ENCODE measurements around the gene LTBP2.

Gene LTBP2

DNA sequence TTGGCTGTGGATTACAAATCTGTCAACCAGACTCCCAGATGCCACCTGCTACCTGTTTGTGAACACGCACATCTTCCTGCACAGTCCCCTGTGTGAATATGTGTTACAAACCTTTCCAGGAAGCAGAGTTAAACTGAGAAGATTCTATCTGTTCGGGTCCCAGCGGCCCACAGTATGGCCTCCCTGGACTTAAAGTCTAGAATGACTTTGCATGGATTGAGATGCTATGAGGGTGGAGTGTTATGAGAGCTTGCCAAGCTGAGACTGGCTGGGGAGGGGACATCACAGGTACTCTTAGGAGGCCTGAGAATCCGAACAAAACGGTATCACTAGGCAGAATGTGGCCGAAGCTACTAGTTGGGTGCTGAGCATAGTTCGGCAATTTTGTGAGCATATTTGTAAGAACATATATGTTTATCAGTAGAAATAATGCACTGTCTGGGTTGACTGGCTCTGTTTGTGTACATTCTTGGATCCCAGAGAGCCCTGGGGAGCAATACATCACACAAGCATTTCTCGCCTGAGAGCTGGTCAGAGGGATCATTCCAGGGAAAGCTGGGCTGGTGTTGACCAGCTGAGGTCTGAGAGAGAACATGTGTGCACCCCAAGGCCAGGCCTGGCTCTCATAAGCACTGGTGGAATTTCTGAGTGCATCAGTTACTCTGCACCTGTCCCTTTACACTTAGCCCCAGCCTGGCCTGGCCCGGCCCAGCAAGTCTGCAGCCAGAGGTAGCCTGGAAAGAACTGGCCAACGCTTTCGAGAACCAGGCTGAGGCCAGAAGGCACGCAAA is 29.8 kb upstream of the LTBP2 start:
- TF ChIP-seq EGR1 (IDR thresholded peaks at IDR 0.05), result no peak
- TF ChIP-seq, protein P1, sequence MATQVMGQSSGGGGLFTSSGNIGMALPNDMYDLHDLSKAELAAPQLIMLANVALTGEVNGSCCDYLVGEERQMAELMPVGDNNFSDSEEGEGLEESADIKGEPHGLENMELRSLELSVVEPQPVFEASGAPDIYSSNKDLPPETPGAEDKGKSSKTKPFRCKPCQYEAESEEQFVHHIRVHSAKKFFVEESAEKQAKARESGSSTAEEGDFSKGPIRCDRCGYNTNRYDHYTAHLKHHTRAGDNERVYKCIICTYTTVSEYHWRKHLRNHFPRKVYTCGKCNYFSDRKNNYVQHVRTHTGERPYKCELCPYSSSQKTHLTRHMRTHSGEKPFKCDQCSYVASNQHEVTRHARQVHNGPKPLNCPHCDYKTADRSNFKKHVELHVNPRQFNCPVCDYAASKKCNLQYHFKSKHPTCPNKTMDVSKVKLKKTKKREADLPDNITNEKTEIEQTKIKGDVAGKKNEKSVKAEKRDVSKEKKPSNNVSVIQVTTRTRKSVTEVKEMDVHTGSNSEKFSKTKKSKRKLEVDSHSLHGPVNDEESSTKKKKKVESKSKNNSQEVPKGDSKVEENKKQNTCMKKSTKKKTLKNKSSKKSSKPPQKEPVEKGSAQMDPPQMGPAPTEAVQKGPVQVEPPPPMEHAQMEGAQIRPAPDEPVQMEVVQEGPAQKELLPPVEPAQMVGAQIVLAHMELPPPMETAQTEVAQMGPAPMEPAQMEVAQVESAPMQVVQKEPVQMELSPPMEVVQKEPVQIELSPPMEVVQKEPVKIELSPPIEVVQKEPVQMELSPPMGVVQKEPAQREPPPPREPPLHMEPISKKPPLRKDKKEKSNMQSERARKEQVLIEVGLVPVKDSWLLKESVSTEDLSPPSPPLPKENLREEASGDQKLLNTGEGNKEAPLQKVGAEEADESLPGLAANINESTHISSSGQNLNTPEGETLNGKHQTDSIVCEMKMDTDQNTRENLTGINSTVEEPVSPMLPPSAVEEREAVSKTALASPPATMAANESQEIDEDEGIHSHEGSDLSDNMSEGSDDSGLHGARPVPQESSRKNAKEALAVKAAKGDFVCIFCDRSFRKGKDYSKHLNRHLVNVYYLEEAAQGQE (IDR thresholded peaks at IDR 0.05; ENCODE audit: low read depth), result no peak
- no peak for TF ChIP-seq ZBTB7A (IDR thresholded peaks at IDR 0.05; ENCODE audit: low read depth)
- no peak for TF ChIP-seq EP300 (IDR thresholded peaks at IDR 0.05; ENCODE audit: borderline replicate concordance)
- TF ChIP-seq, protein P2, sequence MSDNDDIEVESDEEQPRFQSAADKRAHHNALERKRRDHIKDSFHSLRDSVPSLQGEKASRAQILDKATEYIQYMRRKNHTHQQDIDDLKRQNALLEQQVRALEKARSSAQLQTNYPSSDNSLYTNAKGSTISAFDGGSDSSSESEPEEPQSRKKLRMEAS (IDR thresholded peaks at IDR 0.05), result no peak
- TF ChIP-seq RAD21 (IDR thresholded peaks at IDR 0.05; ENCODE audit: low read depth), result no peak
- no peak for TF ChIP-seq NFIC (IDR thresholded peaks at IDR 0.05)
- TF ChIP-seq TEAD4 (IDR thresholded peaks at IDR 0.05), result no peak
- no peak for TF ChIP-seq FOXM1 (IDR thresholded peaks at IDR 0.05; ENCODE audit: borderline replicate concordance, low read depth)
- TF ChIP-seq CREB1 (IDR thresholded peaks at IDR 0.05; ENCODE audit: low read depth), result no peak
- TF ChIP-seq YY1 (IDR thresholded peaks at IDR 0.05; ENCODE audit: low read depth), result no peak
- no peak for TF ChIP-seq TCF12 (IDR thresholded peaks at IDR 0.05; ENCODE audit: low read depth)
- no peak for TF ChIP-seq TAF1 (IDR thresholded peaks at IDR 0.05; ENCODE audit: low read depth)
- TF ChIP-seq CEBPB (IDR thresholded peaks at IDR 0.05), result no peak
- TF ChIP-seq, protein P3, sequence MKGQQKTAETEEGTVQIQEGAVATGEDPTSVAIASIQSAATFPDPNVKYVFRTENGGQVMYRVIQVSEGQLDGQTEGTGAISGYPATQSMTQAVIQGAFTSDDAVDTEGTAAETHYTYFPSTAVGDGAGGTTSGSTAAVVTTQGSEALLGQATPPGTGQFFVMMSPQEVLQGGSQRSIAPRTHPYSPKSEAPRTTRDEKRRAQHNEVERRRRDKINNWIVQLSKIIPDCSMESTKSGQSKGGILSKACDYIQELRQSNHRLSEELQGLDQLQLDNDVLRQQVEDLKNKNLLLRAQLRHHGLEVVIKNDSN (IDR thresholded peaks at IDR 0.05), result no peak

DNA sequence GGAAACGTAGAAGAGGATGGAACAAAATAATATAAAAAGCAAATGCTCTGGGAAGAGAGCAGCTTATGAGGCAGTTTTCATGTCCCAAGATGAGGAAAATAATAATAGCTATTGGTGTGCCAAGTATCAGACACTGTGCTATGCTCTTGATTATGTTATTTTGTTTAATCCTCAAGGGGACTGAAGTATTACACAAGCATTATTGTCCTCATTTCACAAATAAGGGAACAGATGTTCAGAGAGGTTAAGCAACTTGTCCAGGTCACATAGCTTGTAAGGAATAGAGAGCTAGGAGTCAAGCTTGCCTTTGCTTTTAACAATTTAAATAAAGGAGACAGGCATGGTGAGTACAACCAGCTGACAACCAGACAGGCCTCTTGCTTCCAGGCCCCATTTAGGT is 26.9 kb upstream of the LTBP2 start:
- TF ChIP-seq, protein P3 (IDR thresholded peaks at IDR 0.05), result no peak
- TF ChIP-seq RAD21 (IDR thresholded peaks at IDR 0.05; ENCODE audit: low read depth), result no peak

DNA sequence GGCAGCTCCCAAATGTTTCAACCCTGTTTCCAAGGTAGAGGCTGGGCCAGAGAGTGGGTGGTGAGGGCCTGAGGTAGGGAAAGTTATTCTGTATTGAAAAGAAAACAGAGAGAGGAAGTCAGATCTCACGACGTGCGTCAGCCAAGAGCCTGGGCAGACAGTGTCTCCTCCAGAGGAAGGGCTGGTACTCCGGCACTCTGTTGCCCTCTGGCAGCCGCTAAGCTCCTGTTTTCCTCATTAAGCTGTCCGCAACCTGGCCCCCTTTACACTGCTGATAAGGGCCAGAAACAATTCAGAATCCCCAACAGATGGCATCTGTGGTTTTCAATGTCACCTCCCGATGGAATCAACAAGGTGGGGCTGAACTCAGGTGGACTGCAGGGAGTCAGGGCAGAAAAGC is 26.0 kb upstream of the LTBP2 start:
- TF ChIP-seq YY1 (IDR thresholded peaks at IDR 0.05; ENCODE audit: low read depth), result no peak
- TF ChIP-seq, protein P1 (IDR thresholded peaks at IDR 0.05; ENCODE audit: low read depth), result no peak
- TF ChIP-seq, protein P2 (IDR thresholded peaks at IDR 0.05), result no peak
- no peak for TF ChIP-seq RAD21 (IDR thresholded peaks at IDR 0.05; ENCODE audit: low read depth)
- TF ChIP-seq EGR1 (IDR thresholded peaks at IDR 0.05), result no peak
- no peak for TF ChIP-seq EP300 (IDR thresholded peaks at IDR 0.05; ENCODE audit: borderline replicate concordance)
- TF ChIP-seq NFIC (IDR thresholded peaks at IDR 0.05), result no peak
- TF ChIP-seq TEAD4 (IDR thresholded peaks at IDR 0.05), result no peak
- TF ChIP-seq CEBPB (IDR thresholded peaks at IDR 0.05), result no peak
- TF ChIP-seq TAF1 (IDR thresholded peaks at IDR 0.05; ENCODE audit: low read depth), result no peak
- TF ChIP-seq FOXM1 (IDR thresholded peaks at IDR 0.05; ENCODE audit: borderline replicate concordance, low read depth), result no peak
- TF ChIP-seq ZBTB7A (IDR thresholded peaks at IDR 0.05; ENCODE audit: low read depth), result no peak
- no peak for TF ChIP-seq TCF12 (IDR thresholded peaks at IDR 0.05; ENCODE audit: low read depth)
- no peak for TF ChIP-seq CREB1 (IDR thresholded peaks at IDR 0.05; ENCODE audit: low read depth)

DNA sequence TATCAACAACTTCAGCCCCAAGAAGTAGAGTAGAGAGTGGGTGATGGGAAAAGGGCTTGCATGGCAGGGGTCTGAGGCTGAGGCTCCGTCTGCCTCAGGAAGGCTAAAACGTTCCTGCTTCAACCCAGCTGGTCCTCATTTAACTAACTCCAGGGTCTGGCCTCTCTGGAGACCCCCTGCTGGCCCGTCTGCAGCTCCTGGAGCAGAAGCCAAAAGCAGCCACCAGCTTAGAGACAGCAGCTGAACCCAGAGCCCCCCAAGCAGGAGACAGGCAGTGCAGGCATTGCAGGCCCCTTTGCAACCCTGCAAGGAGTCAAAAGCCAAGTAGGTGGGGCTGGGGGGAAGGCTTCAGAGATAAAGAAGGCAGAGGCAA is 25.1 kb upstream of the LTBP2 start:
- TF ChIP-seq YY1 (IDR thresholded peaks at IDR 0.05; ENCODE audit: low read depth) (no peak), EGR1 (IDR thresholded peaks at IDR 0.05) (no peak), TEAD4 (IDR thresholded peaks at IDR 0.05) (no peak), TAF1 (IDR thresholded peaks at IDR 0.05; ENCODE audit: low read depth) (no peak), EP300 (IDR thresholded peaks at IDR 0.05; ENCODE audit: borderline replicate concordance) (no peak), CREB1 (IDR thresholded peaks at IDR 0.05; ENCODE audit: low read depth) (no peak), ZBTB7A (IDR thresholded peaks at IDR 0.05; ENCODE audit: low read depth) (no peak), CEBPB (IDR thresholded peaks at IDR 0.05) (no peak), NFIC (IDR thresholded peaks at IDR 0.05) (no peak), RAD21 (IDR thresholded peaks at IDR 0.05; ENCODE audit: low read depth) (no peak), TCF12 (IDR thresholded peaks at IDR 0.05; ENCODE audit: low read depth) (no peak)
- TF ChIP-seq, protein P3 (IDR thresholded peaks at IDR 0.05), result no peak
- TF ChIP-seq, protein P2 (IDR thresholded peaks at IDR 0.05), result no peak
